H1 (cell line): ENCODE results near the gene ZNF511. TPM values are rescaled to one million over a fixed set of nuclear protein-coding genes. Genes with fewer than 3 reads are reported as not detected.
"Not testable (repeated sequence)": the region's sequence is repeated elsewhere in the genome, so short reads cannot be mapped to it uniquely, and the experiment has no call there.

Experiments
- CTCF ChIA-PET: fragments of 300-600 bp; sonication (Branson Sonifier 250); formaldehyde crosslinking; loops from one replicate; lab custom pipeline; 2021; ENCODE audit not compliant: partially characterized antibody; lab: Charles Lee
- POLR2A ChIA-PET: fragments of 300-600 bp; sonication (Branson Sonifier 250); formaldehyde crosslinking; loops from one replicate; lab custom pipeline; 2021; ENCODE audit warnings: inconsistent platforms; ENCODE audit not compliant: partially characterized antibody; lab: Charles Lee
- DNase-seq, 2 experiments: peaks; one replicate each; pipeline versions ENCODE4 v3.0.0 to v3.0.0-alpha.2; 2010 to 2022; ENCODE audit warnings: low spot score in 2 of 2, low read depth in 1 of 2, mixed read lengths in 1 of 2
- FAIRE-seq: peaks from 2 replicates; lab custom pipeline; 2011; peaks lifted over from hg19 to GRCh38; lab: Jason Lieb, UNC
- H2AFZ ChIP-seq: 2 replicates; pipeline ENCODE4 v1.8.1; 2012; ENCODE audit warnings: low read length, inconsistent platforms
- H2AK5ac ChIP-seq: 2 replicates; pipeline ENCODE4 v1.6.1; 2013; ENCODE audit warnings: low read depth, low read length
- H2BK120ac ChIP-seq: replicated peaks from 2 replicates; pipeline ENCODE3; 2013; ENCODE audit warnings: low read depth, low read length, inconsistent platforms
- H2BK12ac ChIP-seq: 2 replicates; pipeline ENCODE4 v1.6.1; 2013; ENCODE audit warnings: low read depth, low read length
- H2BK15ac ChIP-seq: 2 replicates; pipeline ENCODE4 v1.6.1; 2013; ENCODE audit warnings: low read length
- H2BK20ac ChIP-seq: 2 replicates; pipeline ENCODE4 v1.6.1; 2013; ENCODE audit warnings: low read length
- H2BK5ac ChIP-seq: 2 replicates; pipeline ENCODE4 v1.6.1; 2013; ENCODE audit warnings: low read depth, low read length
- H3K14ac ChIP-seq: 2 replicates; pipeline ENCODE4 v1.6.1; 2013; ENCODE audit warnings: inconsistent platforms; ENCODE audit not compliant: insufficient read length
- H3K18ac ChIP-seq: 2 replicates; pipeline ENCODE4 v1.6.1; 2013; ENCODE audit warnings: low read length; ENCODE audit errors: extremely low read depth
- H3K23ac ChIP-seq: 2 replicates; pipeline ENCODE4 v1.6.1; 2013; ENCODE audit warnings: inconsistent platforms; ENCODE audit not compliant: insufficient read length
- H3K23me2 ChIP-seq: 2 replicates; pipeline ENCODE4 v1.6.1; 2013; ENCODE audit warnings: low read depth, low read length
- H3K27ac ChIP-seq: 2 replicates; pipeline ENCODE4 v1.6.1; 2011; ENCODE audit warnings: low read depth, low read length, inconsistent platforms
- H3K27me3 ChIP-seq, 4 experiments: replicated peaks in 1 of 4; 1 replicate in 1 of 4; 2 replicates in 3 of 4; pipeline versions ENCODE4 v1.6.1 to v1.8.1; 2011 to 2013; ENCODE audit warnings: low read length in 3 of 4, mild to moderate bottlenecking in 3 of 4, inconsistent platforms in 2 of 4, mixed read lengths in 2 of 4, moderate library complexity in 1 of 4; ENCODE audit not compliant: control insufficient read depth in 3 of 4, insufficient read depth in 3 of 4; ENCODE audit errors: extremely low read depth in 1 of 4
- H3K36me3 ChIP-seq, 4 experiments: 2 replicates each; pipeline versions ENCODE4 v1.6.1 to v1.8.1; 2011 to 2013; ENCODE audit warnings: mild to moderate bottlenecking in 4 of 4, low read length in 3 of 4, moderate library complexity in 2 of 4, control low read depth in 1 of 4, inconsistent platforms in 1 of 4; ENCODE audit not compliant: insufficient read depth in 4 of 4, control insufficient read depth in 2 of 4
- H3K4ac ChIP-seq: replicated peaks from 2 replicates; pipeline ENCODE3; 2013; ENCODE audit warnings: low read length, low read depth, mixed read lengths, inconsistent platforms; ENCODE audit not compliant: insufficient read length
- H3K4me1 ChIP-seq, 4 experiments: replicated peaks in 1 of 4; 1 replicate in 1 of 4; 2 replicates in 3 of 4; pipeline versions ENCODE4 v1.6.1 to v1.8.1; 2011 to 2013; ENCODE audit warnings: low read length in 3 of 4, inconsistent platforms in 2 of 4, mixed read lengths in 1 of 4; ENCODE audit not compliant: insufficient read depth in 4 of 4, control insufficient read depth in 3 of 4
- H3K4me2 ChIP-seq, 2 experiments: 2 replicates each; pipeline versions ENCODE4 v1.6.1 to v1.8.1; 2011 to 2013; ENCODE audit warnings: low read depth in 2 of 2, low read length in 2 of 2, control low read depth in 1 of 2, inconsistent platforms in 1 of 2, mild to moderate bottlenecking in 1 of 2; ENCODE audit not compliant: insufficient read depth in 1 of 2
- H3K4me3 ChIP-seq, 4 experiments: fragments of 200-600, 300-600 bp in 1 of 4; sonication (generic), shearing (Covaris generic), sonication (Bioruptor Twin) in 1 of 4; 2 replicates each; pipeline versions ENCODE4 v1.5.1 to v1.8.1; 2011 to 2016; ENCODE audit warnings: low read length in 4 of 4, low read depth in 3 of 4, control low read depth in 2 of 4, inconsistent platforms in 2 of 4, mild to moderate bottlenecking in 2 of 4, mixed read lengths in 1 of 4, moderate library complexity in 1 of 4; ENCODE audit not compliant: insufficient read depth in 2 of 4; ENCODE audit errors: extremely low read depth in 1 of 4
- H3K56ac ChIP-seq: replicated peaks from 2 replicates; pipeline ENCODE3; 2013; ENCODE audit warnings: low read depth, mild to moderate bottlenecking, mixed read lengths, low read length, inconsistent platforms; ENCODE audit not compliant: insufficient read length
- H3K79me1 ChIP-seq: 2 replicates; pipeline ENCODE4 v1.6.1; 2013; ENCODE audit warnings: low read depth, low read length, control low read depth
- H3K79me2 ChIP-seq, 2 experiments: 2 replicates each; pipeline versions ENCODE4 v1.6.1 to v1.8.1; 2012 to 2013; ENCODE audit warnings: low read length in 2 of 2, mild to moderate bottlenecking in 2 of 2, inconsistent platforms in 1 of 2; ENCODE audit not compliant: insufficient read depth in 2 of 2, control insufficient read depth in 1 of 2
- H3K9ac ChIP-seq, 4 experiments: replicated peaks in 1 of 4; 1 replicate in 1 of 4; 2 replicates in 3 of 4; pipeline versions ENCODE4 v1.6.1 to v1.8.1; 2011 to 2013; ENCODE audit warnings: low read depth in 3 of 4, low read length in 3 of 4, control low read depth in 2 of 4, mild to moderate bottlenecking in 2 of 4, moderate library complexity in 2 of 4, inconsistent platforms in 1 of 4; ENCODE audit errors: extremely low read depth in 1 of 4
- H3K9me3 ChIP-seq, 2 experiments: 2 replicates each; pipeline versions ENCODE4 v1.6.1 to v1.8.1; 2012 to 2013; ENCODE audit warnings: mild to moderate bottlenecking in 2 of 2, moderate library complexity in 2 of 2, control low read depth in 1 of 2, inconsistent platforms in 1 of 2, low read depth in 1 of 2, low read length in 1 of 2, mixed read lengths in 1 of 2; ENCODE audit not compliant: insufficient read depth in 2 of 2
- H4K20me1 ChIP-seq, 2 experiments: replicated peaks in 1 of 2; 2 replicates each; pipeline versions ENCODE3 to v1.8.1; 2011 to 2013; ENCODE audit warnings: inconsistent platforms in 2 of 2, low read length in 2 of 2, mild to moderate bottlenecking in 1 of 2; ENCODE audit not compliant: insufficient read depth in 2 of 2, control insufficient read depth in 1 of 2
- H4K5ac ChIP-seq: 2 replicates; pipeline ENCODE4 v1.6.1; 2013; ENCODE audit warnings: low read length, low read depth, mixed read lengths, inconsistent platforms; ENCODE audit not compliant: insufficient read length
- H4K8ac ChIP-seq: 2 replicates; pipeline ENCODE4 v1.8.0; 2013; ENCODE audit warnings: mild to moderate bottlenecking, moderate library complexity, low read length, inconsistent platforms; ENCODE audit not compliant: insufficient read depth; ENCODE audit errors: extremely low read depth
- H4K91ac ChIP-seq: replicated peaks from 2 replicates; pipeline ENCODE3; 2013; ENCODE audit warnings: low read length, mixed read lengths, inconsistent platforms; ENCODE audit not compliant: insufficient read length
- SP1 ChIP-seq: IDR thresholded peaks from 2 replicates; pipeline ENCODE4 v1.6.1; 2011; ENCODE audit warnings: low read depth, low read length
- WGBS, 2 experiments: shearing (Covaris generic) in 1 of 2; methylation state at CpG; one replicate each; pipeline versions ENCODE4 v1.1.6 to v1.1.7; 2013 to 2015; ENCODE audit warnings: low lambda C conversion rate in 2 of 2, mixed read lengths in 2 of 2, inconsistent platforms in 1 of 2, low coverage in 1 of 2, missing lambda C conversion rate in 1 of 2; ENCODE audit not compliant: insufficient replicate concordance in 2 of 2, insufficient coverage in 1 of 2, insufficient read length in 1 of 2; ENCODE audit errors: extremely low coverage in 1 of 2, missing lambda C conversion rate in 1 of 2; 5-methylcytosine and 5-hydroxymethylcytosine counted together
- polyA plus RNA-seq, 7 experiments: library from polyadenylated mRNA; depleted of rRNA in 3 of 7; stranded (reverse) in 5 of 7; unstranded in 2 of 7; fragments of >200 nt in 5 of 7; fragments of 200-250 nt in 2 of 7; gene quantifications; 1 replicate in 5 of 7; 2 replicates in 1 of 7; 4 replicates in 1 of 7; pipeline versions ENCODE4 v1.2.1 to v1.2.3, GENCODE V29; 2011 to 2013; ENCODE audit warnings: missing spikeins in 2 of 7, mixed read lengths in 2 of 7
- total RNA-seq: library from RNA; stranded (reverse); fragmentation: NEBNext Ultra II Directional; extraction: Animal tissue kit (Norgen Biotek cat#: 25700); gene quantifications from 2 replicates; pipeline ENCODE4 v1.2.1, GENCODE V29; 2021

The ZNF511 gene
- total and polyA plus RNA-seq, 2 of the 8 experiments (the other 6 are each of a cell fraction or from before 2014, with no cell fraction given), result 55.4 to 71.7 TPM

GRCh38 chr10:133320852-133321422 lies 12.2 kb downstream of the ZNF511 start:
- DNase-seq, H2BK12ac ChIP-seq, H3K27ac ChIP-seq, H2AFZ ChIP-seq, H2BK5ac ChIP-seq, H3K18ac ChIP-seq, H3K9me3 ChIP-seq, H3K4ac ChIP-seq, H3K56ac ChIP-seq, H2BK15ac ChIP-seq, H3K14ac ChIP-seq, H2AK5ac ChIP-seq, H3K23me2 ChIP-seq, FAIRE-seq, H2BK20ac ChIP-seq, H4K91ac ChIP-seq, H4K20me1 ChIP-seq, H3K36me3 ChIP-seq, H3K9ac ChIP-seq, H3K4me3 ChIP-seq, H4K8ac ChIP-seq, H3K79me2 ChIP-seq, H3K4me2 ChIP-seq, H3K79me1 ChIP-seq, H4K5ac ChIP-seq, H2BK120ac ChIP-seq, H3K23ac ChIP-seq: not testable (repeated sequence)
- Histone ChIP-seq H3K4me1 (peaks cover 0 to 11% (median 4%) of the 10 kb centered on the region in 4 experiments; a peak in 6 of 7 replicates), H3K27me3 (peaks cover 10 to 21% (median 15%) of the 10 kb centered on the region in 4 experiments)
- WGBS, 2 experiments, result 89% methylated on average over 6 of the region's 6 CpGs; no CpG with 5 or more reads in 1 of the 2 experiments
- POLR2A ChIA-PET, result interaction anchor here (0.6 kb wide), 1 partner anchor 32 kb away, joined by 3 read pairs; no protein-coding TSS in a partner anchor
- 0 out of 2 replicates have a peak, but pooled peaks have one; percentile 44 for TF ChIP-seq SP1
- CTCF ChIA-PET, result interaction anchor here (0.6 to 0.7 kb wide), 2 partner anchors 9 to 12 kb away, joined by 3 to 5 read pairs; no protein-coding TSS in a partner anchor
